NCI-H226 (cell line): ENCODE measurements around the gene ADAMTS14.

Experiments
- DNase-seq: peaks from one replicate; pipeline ENCODE4 v3.0.0-alpha.2; 2015

The ADAMTS14 gene

GRCh38 chr10:70694418-70695141 lies 22.3 kb downstream of the ADAMTS14 start:
- no peak for DNase-seq

- DNase-seq = no peak
These were observed 23.1 kb downstream of the ADAMTS14 start for GRCh38 chr10:70695241-70696030.

GRCh38 chr10:70698211-70698610 lies 25.9 kb downstream of the ADAMTS14 start:
- DNase-seq = no peak

- no peak for DNase-seq
These were observed 26.9 kb downstream of the ADAMTS14 start for GRCh38 chr10:70699063-70699658.

GRCh38 chr10:70699659-70700174 lies 27.4 kb downstream of the ADAMTS14 start:
- no peak for DNase-seq

GRCh38 chr10:70702190-70702763 lies 30.0 kb downstream of the ADAMTS14 start:
- DNase-seq = no peak

GRCh38 chr10:70704211-70704610 lies 31.9 kb downstream of the ADAMTS14 start:
- DNase-seq = no peak

- no peak for DNase-seq
These were observed 33.0 kb downstream of the ADAMTS14 start for GRCh38 chr10:70705121-70705861.

GRCh38 chr10:70711177-70711576 lies 38.9 kb downstream of the ADAMTS14 start:
- no peak for DNase-seq

- no peak for DNase-seq
These were observed 39.6 kb downstream of the ADAMTS14 start for GRCh38 chr10:70711911-70712310.

- no peak for DNase-seq
These were observed 41.9 kb downstream of the ADAMTS14 start for GRCh38 chr10:70714245-70714644.

GRCh38 chr10:70714951-70715350 lies 42.6 kb downstream of the ADAMTS14 start:
- no peak for DNase-seq

- no peak for DNase-seq
These were observed 43.8 kb downstream of the ADAMTS14 start for GRCh38 chr10:70715853-70716795.

- peak; percentile 70 for DNase-seq
These were observed 50.6 kb downstream of the ADAMTS14 start for GRCh38 chr10:70722820-70723424.

GRCh38 chr10:70723771-70724170 lies 51.5 kb downstream of the ADAMTS14 start:
- no peak for DNase-seq

GRCh38 chr10:70726909-70727495 lies 54.7 kb downstream of the ADAMTS14 start:
- no peak for DNase-seq

- no peak for DNase-seq
These were observed 56.0 kb downstream of the ADAMTS14 start for GRCh38 chr10:70728328-70728727.

- no peak for DNase-seq
These were observed 57.6 kb downstream of the ADAMTS14 start for GRCh38 chr10:70729763-70730357.

GRCh38 chr10:70730955-70731354 lies 58.6 kb downstream of the ADAMTS14 start:
- DNase-seq = no peak

- DNase-seq = no peak
These were observed 60.3 kb downstream of the ADAMTS14 start for GRCh38 chr10:70732569-70732968.
